Upper lobe of left lung (tissue), 6 donors: ENCODE results near the gene SLC38A2. TPM values are rescaled to one million over a fixed set of nuclear protein-coding genes. Genes with fewer than 3 reads are reported as not detected.

ENCODE experiments used
- ATAC-seq, 2 donors: fragments of 200-7000 bp; cut with Tn5 transposase; one replicate each; pipeline ENCODE4 v1.9.1; 2022; ENCODE audit warnings: mild to moderate bottlenecking in 2 of 2, moderate library complexity in 2 of 2; ENCODE audit not compliant: low FRiP score in 2 of 2
- DNase-seq, 2 donors: peaks; one replicate each; pipeline ENCODE4 v3.0.0-alpha.2; 2019 to 2020
- H3K27ac ChIP-seq, 4 donors: fragments of 200-600 bp; sonication (generic); one replicate each; pipeline ENCODE4 v1.5.1; 2016 to 2019
- H3K27me3 ChIP-seq, 4 donors: fragments of 200-600 bp; sonication (generic); one replicate each; pipeline ENCODE4 v1.5.1; 2017 to 2019
- H3K36me3 ChIP-seq, 4 donors: fragments of 200-600 bp; sonication (generic); one replicate each; pipeline ENCODE4 v1.5.1; 2016 to 2019
- H3K4me1 ChIP-seq, 4 donors: fragments of 200-600 bp; sonication (generic); one replicate each; pipeline ENCODE4 v1.5.1; 2018 to 2019
- H3K4me3 ChIP-seq, 4 donors: fragments of 200-600 bp; sonication (generic); one replicate each; pipeline ENCODE4 v1.5.1; 2017 to 2019; ENCODE audit warnings: mild to moderate bottlenecking in 2 of 4, moderate library complexity in 1 of 4
- H3K9me3 ChIP-seq, 4 donors: fragments of 200-600 bp; sonication (generic); one replicate each; pipeline ENCODE4 v1.5.1; 2018 to 2019
- CTCF ChIP-seq, 6 experiments: fragments of 450-650 bp in 4 of 6; fragments of 200-600 bp in 2 of 6; sonication (generic) in 2 of 6; IDR thresholded peaks; one replicate each; pipeline ENCODE4 v1.5.1; 2016 to 2019; ENCODE audit warnings: antibody characterized with exemption in 6 of 6
- EP300 ChIP-seq, 4 donors: sonication (generic); formaldehyde crosslinking; IDR thresholded peaks; one replicate each; pipeline ENCODE4 v1.5.1; 2017; ENCODE audit warnings: antibody characterized with exemption in 4 of 4, control low read depth in 2 of 4
- POLR2A ChIP-seq, 4 donors: fragments of 450-650 bp; IDR thresholded peaks; one replicate each; pipeline ENCODE4 v1.5.1; 2016 to 2017; ENCODE audit warnings: antibody characterized with exemption in 4 of 4, mild to moderate bottlenecking in 2 of 4
- POLR2AphosphoS5 ChIP-seq, 2 donors: sonication (generic); formaldehyde crosslinking; IDR thresholded peaks; one replicate each; pipeline ENCODE4 v1.5.1; 2017; ENCODE audit warnings: antibody characterized with exemption in 2 of 2
- WGBS, 2 donors: methylation state at CpG; one replicate each; pipeline ENCODE4 v1.1.5; 2017 to 2018; 5-methylcytosine and 5-hydroxymethylcytosine counted together
- total RNA-seq, 6 donors: library from RNA; depleted of rRNA in 4 of 6; stranded (reverse); fragments of >200 nt in 4 of 6; gene quantifications; one replicate each; pipeline versions ENCODE4 v1.1.0 to v1.2.1, GENCODE V29; 2016 to 2021
- donor health status: DM: no; HTN: no; CAD: no; lungs with moderate emphysema.
- donor health status: DM: no; HTN: yes; CAD: no; lungs with severe emphysema.

The SLC38A2 gene
- total RNA-seq, 6 donors from 2014 or later = 104 to 409 (median 223) TPM

GRCh38 chr12:46360370-46360769, 12.2 kb downstream of the SLC38A2 start:
- TF ChIP-seq EP300 (IDR thresholded peaks at IDR 0.05) (no peak), POLR2A (IDR thresholded peaks at IDR 0.05) (no peak), CTCF (IDR thresholded peaks at IDR 0.05) (no peak), POLR2AphosphoS5 (IDR thresholded peaks at IDR 0.05) (no peak)
- peaks cover 47 to 69% (median 65%) of the 10 kb centered on the region in 4 donors for H3K36me3 ChIP-seq
- H3K9me3 ChIP-seq = no peaks in the 10 kb centered on the region
- no peak overlapping the region for H3K4me3 ChIP-seq
- no peak for ATAC-seq
- H3K27me3 ChIP-seq = no peaks in the 10 kb centered on the region
- WGBS, 2 donors = 91 to 95% methylated on average over 1 of the region's 1 CpG
- H3K27ac ChIP-seq = no peak overlapping the region
- no peak for DNase-seq
- H3K4me1 ChIP-seq = peaks cover 11 to 33% (median 20%) of the 10 kb centered on the region in 4 donors

GRCh38 chr12:46359667-46360280, 12.8 kb downstream of the SLC38A2 start:
- ATAC-seq (no peak), DNase-seq (no peak)
- Histone ChIP-seq H3K27me3 (no peaks in the 10 kb centered on the region), H3K36me3 (peaks cover 47 to 63% (median 60%) of the 10 kb centered on the region in 4 donors), H3K27ac (no peak overlapping the region), H3K9me3 (no peaks in the 10 kb centered on the region), H3K4me1 (peaks cover 10 to 27% (median 17%) of the 10 kb centered on the region in 4 donors), H3K4me3 (no peak overlapping the region)
- WGBS, 2 donors = 94 to 96% methylated on average over 4 of the region's 4 CpGs
- TF ChIP-seq CTCF (IDR thresholded peaks at IDR 0.05) (no peak), POLR2A (IDR thresholded peaks at IDR 0.05) (peak in 1 of 4 donors; percentile 8)

- peaks cover 10 to 27% (median 15%) of the 10 kb centered on the region in 4 donors for H3K4me1 ChIP-seq
- H3K36me3 ChIP-seq = peaks cover 39 to 56% (median 53%) of the 10 kb centered on the region in 4 donors
- DNase-seq (no peak), ATAC-seq (no peak)
- no peak overlapping the region for H3K4me3 ChIP-seq
- no peak overlapping the region for H3K27ac ChIP-seq
- WGBS, 2 donors = 93 to 96% methylated on average over 7 of the region's 7 CpGs
- no peak for TF ChIP-seq POLR2AphosphoS5 (IDR thresholded peaks at IDR 0.05)
- no peak for TF ChIP-seq CTCF (IDR thresholded peaks at IDR 0.05)
- TF ChIP-seq EP300 (IDR thresholded peaks at IDR 0.05) = no peak
- TF ChIP-seq POLR2A (IDR thresholded peaks at IDR 0.05) = no peak
- H3K27me3 ChIP-seq = no peaks in the 10 kb centered on the region
- H3K9me3 ChIP-seq = no peaks in the 10 kb centered on the region
Observed at GRCh38 chr12:46358791-46359666, 13.5 kb downstream of the SLC38A2 start.

- no peak for DNase-seq
- Histone ChIP-seq H3K36me3 (peaks cover 32 to 49% (median 46%) of the 10 kb centered on the region in 4 donors), H3K4me3 (no peak overlapping the region), H3K27me3 (no peaks in the 10 kb centered on the region), H3K4me1 (peaks cover 6 to 21% (median 12%) of the 10 kb centered on the region in 4 donors), H3K9me3 (no peaks in the 10 kb centered on the region), H3K27ac (no peak overlapping the region)
- ATAC-seq = no peak
- TF ChIP-seq EP300 (IDR thresholded peaks at IDR 0.05) (no peak), POLR2A (IDR thresholded peaks at IDR 0.05) (no peak)
Observed at GRCh38 chr12:46358325-46358700, 14.3 kb downstream of the SLC38A2 start.

GRCh38 chr12:46357438-46358324, 14.9 kb downstream of the SLC38A2 start:
- peak in 1 of 2 donors; percentile 28 for ATAC-seq
- H3K27ac ChIP-seq = no peak overlapping the region

More at GRCh38 chr12:46357438-46358324, 14.9 kb downstream of the SLC38A2 start:
- Histone ChIP-seq H3K27me3 (no peaks in the 10 kb centered on the region), H3K4me1 (peaks cover 0 to 16% (median 8%) of the 10 kb centered on the region in 4 donors), H3K4me3 (no peak overlapping the region), H3K36me3 (peaks cover 26 to 42% (median 39%) of the 10 kb centered on the region in 4 donors), H3K9me3 (no peaks in the 10 kb centered on the region)
- DNase-seq = no peak
- no peak for TF ChIP-seq POLR2A (IDR thresholded peaks at IDR 0.05)
- no peak for TF ChIP-seq POLR2AphosphoS5 (IDR thresholded peaks at IDR 0.05)
- TF ChIP-seq CTCF (IDR thresholded peaks at IDR 0.05) = no peak
- no peak for TF ChIP-seq EP300 (IDR thresholded peaks at IDR 0.05)
- WGBS, 2 donors = 43 to 47% methylated on average over 6 of the region's 6 CpGs
